SH-SY5Y (cell line): ENCODE results near the gene ELP5.

Experiments used
- GATA2 ChIP-seq: IDR thresholded peaks from 2 replicates; pipeline ENCODE4 v1.6.1; 2011; ENCODE audit warnings: mild to moderate bottlenecking, low read depth, low read length
- GATA3 ChIP-seq: IDR thresholded peaks from 2 replicates; pipeline ENCODE4 v1.6.1; 2011; ENCODE audit warnings: low read depth, mild to moderate bottlenecking, low read length, moderate library complexity

The ELP5 gene

GRCh38 chr17:7250695-7251627, 1.1 kb upstream of the ELP5 start:
- TF ChIP-seq GATA2 = no peak
- TF ChIP-seq GATA3 = no peak

- no peak for TF ChIP-seq GATA2
- TF ChIP-seq GATA3 = no peak
Observed at GRCh38 chr17:7251661-7252175, 297 bp upstream of the ELP5 start, which contains the start of gene CTDNEP1. Gene CTDNEP1, minus strand, starts transcription at chr17:7251734. Its CDS starts 438 bp downstream, at chr17:7251296.

- TF ChIP-seq GATA2 (no peak), GATA3 (no peak)
Observed at GRCh38 chr17:7253082-7253481, 1.1 kb downstream of the ELP5 start.

DNA sequence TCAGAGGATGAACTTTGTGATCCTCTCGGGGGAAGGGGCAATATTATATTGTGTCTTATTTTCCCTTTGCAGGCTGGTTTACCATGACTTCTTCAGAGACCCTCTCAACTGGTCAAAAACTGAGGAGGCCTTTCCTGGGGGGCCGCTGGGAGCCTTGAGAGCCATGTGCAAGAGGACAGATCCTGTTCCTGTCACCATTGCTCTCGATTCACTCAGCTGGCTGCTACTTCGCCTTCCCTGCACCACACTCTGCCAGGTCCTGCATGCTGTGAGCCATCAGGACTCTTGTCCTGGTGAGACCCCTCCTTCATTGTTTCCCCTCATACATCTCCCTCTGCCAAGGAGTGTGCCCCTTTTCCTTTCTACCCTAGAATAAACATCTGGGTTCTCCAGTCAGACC, 2.5 kb downstream of the ELP5 start:
- TF ChIP-seq GATA3 = no peak
- no peak for TF ChIP-seq GATA2

- no peak for TF ChIP-seq GATA2
- TF ChIP-seq GATA3 = no peak
Observed at GRCh38 chr17:7256766-7257456, 4.9 kb downstream of the ELP5 start.

DNA sequence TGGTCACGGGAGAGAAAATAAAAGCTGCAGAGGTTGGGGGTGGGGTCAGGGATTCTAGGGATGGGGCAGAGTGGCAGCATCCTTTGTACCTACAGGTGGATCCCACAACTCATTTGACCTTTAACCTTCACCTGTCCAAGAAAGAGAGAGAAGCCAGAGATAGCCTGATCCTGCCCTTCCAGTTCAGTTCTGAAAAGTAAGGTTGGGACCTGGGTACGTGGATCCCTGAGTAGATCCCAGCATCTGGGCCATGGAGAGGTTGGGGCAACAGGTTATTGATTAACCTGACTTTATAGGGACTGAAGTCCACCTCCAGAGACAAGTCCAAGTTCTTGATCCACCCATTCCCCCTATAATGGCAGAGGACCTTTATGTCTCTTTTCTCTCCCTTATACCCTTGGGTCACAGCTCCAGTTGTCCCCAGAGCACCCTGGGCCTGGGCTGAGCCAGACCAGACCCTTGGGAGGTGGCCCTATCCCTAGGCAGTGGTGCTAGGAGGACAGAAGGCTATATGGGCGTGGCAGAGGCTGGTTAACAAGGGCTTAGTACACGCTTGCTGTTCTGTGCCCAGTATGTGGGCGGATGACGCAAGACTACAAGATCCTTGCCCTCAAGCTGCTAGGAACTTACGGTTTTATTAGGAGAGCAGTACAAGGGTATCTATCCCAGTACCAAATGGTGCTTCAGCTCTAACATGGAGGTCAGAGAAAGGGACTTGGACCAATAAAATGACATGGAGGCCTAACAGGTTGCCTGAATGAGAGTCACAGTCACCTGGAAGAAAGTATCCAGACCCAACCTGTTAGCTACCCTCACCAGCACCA, 6.9 kb downstream of the ELP5 start:
- TF ChIP-seq GATA3 (no peak), GATA2 (no peak)

GRCh38 chr17:7259555-7259889, 7.5 kb downstream of the ELP5 start:
- TF ChIP-seq GATA2 (no peak), GATA3 (no peak)

DNA sequence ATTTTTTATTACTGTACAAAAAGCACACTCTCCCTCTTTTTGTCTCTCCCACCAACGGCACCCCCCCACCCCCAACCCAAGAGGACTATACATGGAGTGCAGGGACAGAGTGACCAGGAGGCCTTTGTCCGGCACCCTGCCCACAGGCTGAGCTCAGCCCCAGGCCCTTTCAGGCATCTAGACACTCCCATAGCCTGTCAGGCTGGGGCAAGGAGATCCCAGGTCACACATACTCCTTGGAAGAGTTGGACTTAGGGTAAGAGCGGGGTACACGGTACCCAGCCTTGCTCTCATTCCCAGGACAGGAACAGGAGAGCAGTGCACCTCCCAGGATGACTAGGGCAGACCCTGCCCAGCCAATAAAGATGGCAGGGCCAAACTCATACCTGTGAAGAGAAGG, 8.1 kb downstream of the ELP5 start:
- TF ChIP-seq GATA3 = no peak
- TF ChIP-seq GATA2 = no peak

- no peak for TF ChIP-seq GATA2
Observed at GRCh38 chr17:7260651-7261378, 8.8 kb downstream of the ELP5 start.

DNA sequence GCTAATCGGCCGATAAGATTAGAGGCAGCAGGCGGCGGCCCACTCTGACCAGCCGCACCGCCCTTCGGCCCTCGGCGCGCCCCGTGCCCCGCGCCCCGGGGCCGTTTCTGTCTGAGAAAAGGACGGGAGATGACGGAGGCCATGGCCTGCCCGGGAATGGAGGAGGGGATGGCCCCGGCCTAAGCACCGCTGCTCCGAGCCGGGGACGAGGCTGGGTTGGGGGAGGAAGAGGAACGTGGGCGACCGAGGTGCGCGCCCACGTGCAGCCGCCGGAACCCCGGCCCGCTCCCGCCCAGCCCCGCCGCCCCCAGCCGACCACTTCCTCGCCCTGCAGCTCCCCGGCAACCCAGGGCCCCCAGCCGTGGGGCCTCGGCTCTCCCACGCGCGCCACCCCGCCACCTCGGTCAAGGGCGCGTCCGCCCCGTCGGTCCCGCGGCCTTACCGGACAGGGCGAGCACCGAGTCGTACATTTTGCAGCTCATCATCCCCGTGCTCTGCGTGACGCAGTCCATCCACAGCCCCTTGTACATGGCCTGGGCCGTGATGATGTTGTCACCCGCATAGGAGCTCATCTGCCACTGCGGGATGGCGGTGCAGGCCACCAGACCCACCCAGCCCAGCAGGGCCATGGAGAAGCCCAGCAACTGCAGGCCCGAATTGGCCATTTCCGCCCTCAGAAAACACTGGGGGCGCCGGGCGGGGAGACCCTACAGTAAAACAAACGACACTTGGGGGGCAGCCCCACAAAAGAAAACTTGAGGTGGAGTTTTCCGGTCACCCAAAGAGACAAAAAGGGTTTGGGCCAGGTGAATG, 9.6 kb downstream of the ELP5 start:
- TF ChIP-seq GATA3 (no peak), GATA2 (no peak)

GRCh38 chr17:7262192-7262934, 10.3 kb downstream of the ELP5 start, which contains the start of gene CLDN7:
Gene CLDN7, minus strand, starts transcription at chr17:7262478. Its CDS starts 435 bp downstream, at chr17:7262043.
- no peak for TF ChIP-seq GATA2
- no peak for TF ChIP-seq GATA3
